Measurements from ENCODE around the gene ANXA6. TPM values are rescaled to one million over a fixed set of nuclear protein-coding genes. Genes with fewer than 3 reads are reported as not detected.

ANXA6 gene
- polyA plus RNA-seq, 1 of the 3 experiments (the other 2 are of a cell fraction), result 87.5 TPM

DNA sequence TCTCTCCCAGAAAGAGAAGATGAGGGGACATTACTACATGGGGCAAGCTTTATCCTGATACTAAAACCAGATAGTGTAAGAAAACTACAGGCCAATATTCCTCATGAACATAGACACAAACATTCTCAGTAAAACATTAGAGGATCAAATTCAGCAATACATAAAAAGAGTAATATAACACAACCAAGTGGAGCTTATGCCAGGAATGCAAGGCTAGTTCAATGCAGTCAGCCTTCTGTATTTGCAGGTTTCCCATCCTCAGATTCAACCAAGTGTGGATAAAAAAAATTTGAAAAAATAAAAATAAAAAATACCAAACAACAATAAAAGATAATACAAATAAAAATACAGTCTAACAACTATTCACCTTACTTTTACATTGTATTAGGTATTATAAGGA lies 35.0 kb upstream of the ANXA6 start:
- Histone ChIP-seq H3K9me2 (no peaks in the 10 kb centered on the region), H3K79me2 (ENCODE audit: insufficient read depth) (no peaks in the 10 kb centered on the region), H4K20me1 (ENCODE audit: insufficient read depth) (no peaks in the 10 kb centered on the region), H3K27ac (ENCODE audit: low read depth in 2 of 2, low read length in 1 of 2) (no peak overlapping the region), H3F3A (replicated peaks; ENCODE audit: insufficient read depth) (no peaks in the 10 kb centered on the region), H3K27me3 (ENCODE audit: insufficient read depth) (no peaks in the 10 kb centered on the region; the same call in 1 of the 2 replicates), H3K4me2 (no peak overlapping the region), H3K9ac (no peak overlapping the region), H3K36me3 (replicated peaks in 1 of 2; ENCODE audit: control insufficient read depth in 1 of 2, insufficient read depth in 2 of 2, low read length in 1 of 2) (no peaks in the 10 kb centered on the region), H2AFZ (ENCODE audit: low read depth) (no peak overlapping the region), H3K4me3 (ENCODE audit: low read depth in 2 of 2, low read length in 1 of 2) (no peak overlapping the region), H3K4me1 (ENCODE audit: control insufficient read depth in 1 of 2, insufficient read depth in 2 of 2, low read depth in 1 of 2, low read length in 1 of 2) (no peaks in the 10 kb centered on the region), H3K9me3 (0 out of 2 replicates have a peak, but pooled peaks cover 5% of the 10 kb centered on the region)
- ChIA-PET POLR2A (no interaction called here), CTCF (interaction anchor here (1.0 kb wide), 1 partner anchor 9 kb away, joined by 5 read pairs; no protein-coding TSS in a partner anchor)
- DNase-seq, result no peak
- no peak for TF ChIP-seq EZH2phosphoT487 (IDR thresholded peaks at IDR 0.05; ENCODE audit: borderline replicate concordance, low read depth)
- no peak for TF ChIP-seq CHD2 (IDR thresholded peaks at IDR 0.05; ENCODE audit: low read length, partially characterized antibody)
- TF ChIP-seq FOSL2 (IDR thresholded peaks at IDR 0.05; ENCODE audit: borderline replicate concordance, low read depth), result no peak
- TF ChIP-seq, protein P1, sequence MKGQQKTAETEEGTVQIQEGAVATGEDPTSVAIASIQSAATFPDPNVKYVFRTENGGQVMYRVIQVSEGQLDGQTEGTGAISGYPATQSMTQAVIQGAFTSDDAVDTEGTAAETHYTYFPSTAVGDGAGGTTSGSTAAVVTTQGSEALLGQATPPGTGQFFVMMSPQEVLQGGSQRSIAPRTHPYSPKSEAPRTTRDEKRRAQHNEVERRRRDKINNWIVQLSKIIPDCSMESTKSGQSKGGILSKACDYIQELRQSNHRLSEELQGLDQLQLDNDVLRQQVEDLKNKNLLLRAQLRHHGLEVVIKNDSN (IDR thresholded peaks at IDR 0.05; ENCODE audit: borderline replicate concordance, low read depth), result no peak
- TF ChIP-seq, protein P2, sequence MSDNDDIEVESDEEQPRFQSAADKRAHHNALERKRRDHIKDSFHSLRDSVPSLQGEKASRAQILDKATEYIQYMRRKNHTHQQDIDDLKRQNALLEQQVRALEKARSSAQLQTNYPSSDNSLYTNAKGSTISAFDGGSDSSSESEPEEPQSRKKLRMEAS (IDR thresholded peaks at IDR 0.05; ENCODE audit: low read depth), result no peak
- TF ChIP-seq SMC3 (IDR thresholded peaks at IDR 0.05; ENCODE audit: low read depth, low read length), result no peak
- TF ChIP-seq, protein P3, sequence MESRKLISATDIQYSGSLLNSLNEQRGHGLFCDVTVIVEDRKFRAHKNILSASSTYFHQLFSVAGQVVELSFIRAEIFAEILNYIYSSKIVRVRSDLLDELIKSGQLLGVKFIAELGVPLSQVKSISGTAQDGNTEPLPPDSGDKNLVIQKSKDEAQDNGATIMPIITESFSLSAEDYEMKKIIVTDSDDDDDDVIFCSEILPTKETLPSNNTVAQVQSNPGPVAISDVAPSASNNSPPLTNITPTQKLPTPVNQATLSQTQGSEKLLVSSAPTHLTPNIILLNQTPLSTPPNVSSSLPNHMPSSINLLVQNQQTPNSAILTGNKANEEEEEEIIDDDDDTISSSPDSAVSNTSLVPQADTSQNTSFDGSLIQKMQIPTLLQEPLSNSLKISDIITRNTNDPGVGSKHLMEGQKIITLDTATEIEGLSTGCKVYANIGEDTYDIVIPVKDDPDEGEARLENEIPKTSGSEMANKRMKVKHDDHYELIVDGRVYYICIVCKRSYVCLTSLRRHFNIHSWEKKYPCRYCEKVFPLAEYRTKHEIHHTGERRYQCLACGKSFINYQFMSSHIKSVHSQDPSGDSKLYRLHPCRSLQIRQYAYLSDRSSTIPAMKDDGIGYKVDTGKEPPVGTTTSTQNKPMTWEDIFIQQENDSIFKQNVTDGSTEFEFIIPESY (IDR thresholded peaks at IDR 0.05; ENCODE audit: borderline replicate concordance, low read depth), result no peak

DNA sequence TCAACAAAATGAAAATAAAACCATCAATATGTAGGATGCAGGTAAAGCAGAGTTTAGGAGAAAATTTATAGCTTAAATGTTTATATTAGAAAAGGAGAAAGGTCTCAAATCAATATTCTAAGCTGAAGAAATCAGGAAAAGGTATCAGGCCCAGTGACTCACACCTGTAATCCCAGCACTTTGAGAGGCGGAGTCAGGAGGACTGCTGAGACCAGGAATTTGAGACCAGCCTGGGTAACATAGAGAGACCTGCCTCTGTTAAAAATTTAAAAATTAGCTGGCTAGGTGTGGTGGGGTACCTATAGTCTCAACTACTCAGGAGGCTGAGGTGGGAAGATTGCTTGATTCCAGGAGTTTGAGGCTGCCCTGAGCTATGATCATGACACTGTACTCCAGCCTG lies 34.1 kb upstream of the ANXA6 start:
- 86% methylated on average over 1 of the region's 1 CpG for WGBS (ENCODE audit: low lambda C conversion rate)
- CTCF ChIA-PET, result interaction anchor here (1.0 to 1.3 kb wide), 3 partner anchors 8 to 76 kb away, joined by 3 to 5 read pairs (median 5); no protein-coding TSS in a partner anchor
- TF ChIP-seq NFIC (IDR thresholded peaks at IDR 0.05; ENCODE audit: borderline replicate concordance) (no peak), RFX5 (IDR thresholded peaks at IDR 0.05; ENCODE audit: low read length) (no peak), SIN3A (IDR thresholded peaks at IDR 0.05; ENCODE audit: borderline replicate concordance, low read depth, low read length) (no peak), EZH2phosphoT487 (IDR thresholded peaks at IDR 0.05; ENCODE audit: borderline replicate concordance, low read depth) (no peak), MEF2A (IDR thresholded peaks at IDR 0.05; ENCODE audit: borderline replicate concordance, low read depth) (no peak), FOXJ3 (CRISPR knock-in tag; IDR thresholded peaks at IDR 0.05) (no peak), GABPA (IDR thresholded peaks at IDR 0.05; ENCODE audit: low read depth) (no peak), TEAD4 (IDR thresholded peaks at IDR 0.05; ENCODE audit: borderline replicate concordance, insufficient read depth) (no peak)
- TF ChIP-seq, protein P4, sequence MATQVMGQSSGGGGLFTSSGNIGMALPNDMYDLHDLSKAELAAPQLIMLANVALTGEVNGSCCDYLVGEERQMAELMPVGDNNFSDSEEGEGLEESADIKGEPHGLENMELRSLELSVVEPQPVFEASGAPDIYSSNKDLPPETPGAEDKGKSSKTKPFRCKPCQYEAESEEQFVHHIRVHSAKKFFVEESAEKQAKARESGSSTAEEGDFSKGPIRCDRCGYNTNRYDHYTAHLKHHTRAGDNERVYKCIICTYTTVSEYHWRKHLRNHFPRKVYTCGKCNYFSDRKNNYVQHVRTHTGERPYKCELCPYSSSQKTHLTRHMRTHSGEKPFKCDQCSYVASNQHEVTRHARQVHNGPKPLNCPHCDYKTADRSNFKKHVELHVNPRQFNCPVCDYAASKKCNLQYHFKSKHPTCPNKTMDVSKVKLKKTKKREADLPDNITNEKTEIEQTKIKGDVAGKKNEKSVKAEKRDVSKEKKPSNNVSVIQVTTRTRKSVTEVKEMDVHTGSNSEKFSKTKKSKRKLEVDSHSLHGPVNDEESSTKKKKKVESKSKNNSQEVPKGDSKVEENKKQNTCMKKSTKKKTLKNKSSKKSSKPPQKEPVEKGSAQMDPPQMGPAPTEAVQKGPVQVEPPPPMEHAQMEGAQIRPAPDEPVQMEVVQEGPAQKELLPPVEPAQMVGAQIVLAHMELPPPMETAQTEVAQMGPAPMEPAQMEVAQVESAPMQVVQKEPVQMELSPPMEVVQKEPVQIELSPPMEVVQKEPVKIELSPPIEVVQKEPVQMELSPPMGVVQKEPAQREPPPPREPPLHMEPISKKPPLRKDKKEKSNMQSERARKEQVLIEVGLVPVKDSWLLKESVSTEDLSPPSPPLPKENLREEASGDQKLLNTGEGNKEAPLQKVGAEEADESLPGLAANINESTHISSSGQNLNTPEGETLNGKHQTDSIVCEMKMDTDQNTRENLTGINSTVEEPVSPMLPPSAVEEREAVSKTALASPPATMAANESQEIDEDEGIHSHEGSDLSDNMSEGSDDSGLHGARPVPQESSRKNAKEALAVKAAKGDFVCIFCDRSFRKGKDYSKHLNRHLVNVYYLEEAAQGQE (IDR thresholded peaks at IDR 0.05; ENCODE audit: low read depth, low read length), result no peak
- TF ChIP-seq, protein P3 (IDR thresholded peaks at IDR 0.05; ENCODE audit: borderline replicate concordance, low read depth), result no peak
- TF ChIP-seq, protein P5, sequence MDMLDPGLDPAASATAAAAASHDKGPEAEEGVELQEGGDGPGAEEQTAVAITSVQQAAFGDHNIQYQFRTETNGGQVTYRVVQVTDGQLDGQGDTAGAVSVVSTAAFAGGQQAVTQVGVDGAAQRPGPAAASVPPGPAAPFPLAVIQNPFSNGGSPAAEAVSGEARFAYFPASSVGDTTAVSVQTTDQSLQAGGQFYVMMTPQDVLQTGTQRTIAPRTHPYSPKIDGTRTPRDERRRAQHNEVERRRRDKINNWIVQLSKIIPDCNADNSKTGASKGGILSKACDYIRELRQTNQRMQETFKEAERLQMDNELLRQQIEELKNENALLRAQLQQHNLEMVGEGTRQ (IDR thresholded peaks at IDR 0.05; ENCODE audit: borderline replicate concordance, low read depth, low read length), result no peak

More for the DNA sequence above, 34.1 kb upstream of the ANXA6 start:
- H3K36me3 ChIP-seq (replicated peaks in 1 of 2; ENCODE audit: control insufficient read depth in 1 of 2, insufficient read depth in 2 of 2, low read length in 1 of 2), result no peaks in the 10 kb centered on the region
- no peak for DNase-seq
- no peak overlapping the region for H3K4me2 ChIP-seq
- H3K27ac ChIP-seq (ENCODE audit: low read depth in 2 of 2, low read length in 1 of 2), result no peak overlapping the region
- no peaks in the 10 kb centered on the region for H3F3A ChIP-seq (replicated peaks; ENCODE audit: insufficient read depth)
- H2AFZ ChIP-seq (ENCODE audit: low read depth), result no peak overlapping the region
- no peaks in the 10 kb centered on the region for H4K20me1 ChIP-seq (ENCODE audit: insufficient read depth)
- H3K9me2 ChIP-seq, result no peaks in the 10 kb centered on the region
- H3K79me2 ChIP-seq (ENCODE audit: insufficient read depth), result no peaks in the 10 kb centered on the region
- H3K4me3 ChIP-seq (ENCODE audit: low read depth in 2 of 2, low read length in 1 of 2), result no peak overlapping the region
- 0 out of 2 replicates have a peak, but pooled peaks cover 5% of the 10 kb centered on the region for H3K9me3 ChIP-seq
- H3K9ac ChIP-seq, result no peak overlapping the region
- POLR2A ChIA-PET, result no interaction called here
- no peaks in the 10 kb centered on the region for H3K4me1 ChIP-seq (ENCODE audit: control insufficient read depth in 1 of 2, insufficient read depth in 2 of 2, low read depth in 1 of 2, low read length in 1 of 2)
- H3K27me3 ChIP-seq (ENCODE audit: insufficient read depth), result no peaks in the 10 kb centered on the region; the same call in 1 of the 2 replicates

Data from SK-N-SH (cell line).